Measurements from ENCODE around the gene VWA2. TPM values are rescaled to one million over a fixed set of nuclear protein-coding genes. Genes with fewer than 3 reads are reported as not detected.

The VWA2 gene
- total RNA-seq, 1 donor from 2014 or later, result 2.2 TPM

DNA sequence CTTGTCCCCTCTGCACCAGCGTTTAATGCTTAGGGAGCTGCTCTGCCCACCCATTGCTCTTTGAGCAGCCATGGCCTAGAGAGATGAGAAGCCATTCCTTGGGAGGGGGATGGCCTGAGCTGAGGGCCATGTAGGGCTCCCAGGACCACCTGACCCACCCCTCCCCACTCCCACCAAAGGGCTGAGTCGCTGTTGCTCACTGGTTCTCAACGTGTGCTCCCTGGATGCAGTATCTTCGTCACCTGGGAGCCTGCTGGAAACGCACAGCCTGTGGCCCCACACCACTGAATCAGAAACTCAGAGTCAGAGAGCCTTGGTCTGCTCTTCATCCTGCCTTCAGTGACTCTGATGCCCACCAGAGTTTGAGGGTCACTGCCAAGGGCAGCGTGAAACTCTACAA, 37.0 kb downstream of the VWA2 start:
- H3K36me3 ChIP-seq (ENCODE audit: control insufficient read depth, insufficient read depth, low read length), result no peaks in the 10 kb centered on the region
- no peak for TF ChIP-seq CTCF (IDR thresholded peaks at IDR 0.05; ENCODE audit: insufficient read depth, low read length, poor library complexity, severe bottlenecking)
- no peak overlapping the region for H3K4me3 ChIP-seq (ENCODE audit: low read depth, low read length)
- peaks cover 5% of the 10 kb centered on the region for H3K27me3 ChIP-seq (ENCODE audit: control insufficient read depth, insufficient read depth, low read length)
- no peak for DNase-seq (ENCODE audit: low read depth)

GRCh38 chr10:114276671-114277070, 37.6 kb downstream of the VWA2 start:
- H3K27me3 ChIP-seq (ENCODE audit: control insufficient read depth, insufficient read depth, low read length), result peaks cover 5% of the 10 kb centered on the region
- DNase-seq (ENCODE audit: low read depth), result no peak
- no peak overlapping the region for H3K4me3 ChIP-seq (ENCODE audit: low read depth, low read length)
- TF ChIP-seq CTCF (IDR thresholded peaks at IDR 0.05; ENCODE audit: insufficient read depth, low read length, poor library complexity, severe bottlenecking), result no peak
- no peaks in the 10 kb centered on the region for H3K36me3 ChIP-seq (ENCODE audit: control insufficient read depth, insufficient read depth, low read length)

- no peak for DNase-seq (ENCODE audit: low read depth)
- Histone ChIP-seq H3K36me3 (ENCODE audit: control insufficient read depth, insufficient read depth, low read length) (no peaks in the 10 kb centered on the region), H3K4me3 (ENCODE audit: low read depth, low read length) (no peak overlapping the region), H3K27me3 (ENCODE audit: control insufficient read depth, insufficient read depth, low read length) (peaks cover 5% of the 10 kb centered on the region)
- TF ChIP-seq CTCF (IDR thresholded peaks at IDR 0.05; ENCODE audit: insufficient read depth, low read length, poor library complexity, severe bottlenecking), result no peak
Observed at GRCh38 chr10:114278140-114278883, 39.3 kb downstream of the VWA2 start.

DNA sequence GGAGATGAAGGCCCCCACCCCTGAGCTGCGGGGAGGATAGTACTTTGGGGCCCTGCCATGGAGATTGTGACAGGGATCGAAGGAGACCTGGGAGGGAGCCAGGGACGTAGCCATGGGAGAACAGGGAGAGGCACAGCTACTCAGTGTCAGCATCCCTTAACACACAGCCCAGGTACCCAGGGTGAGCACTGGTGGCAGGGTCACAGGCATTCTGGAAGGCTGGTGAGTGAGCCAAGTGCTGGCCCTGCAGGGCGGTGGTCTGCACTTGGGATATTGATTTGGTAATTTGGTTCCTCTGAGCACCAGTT, 39.8 kb downstream of the VWA2 start:
- DNase-seq (ENCODE audit: low read depth), result no peak
- Histone ChIP-seq H3K4me3 (ENCODE audit: low read depth, low read length) (no peak overlapping the region), H3K27me3 (ENCODE audit: control insufficient read depth, insufficient read depth, low read length) (peaks cover 5% of the 10 kb centered on the region), H3K36me3 (ENCODE audit: control insufficient read depth, insufficient read depth, low read length) (no peaks in the 10 kb centered on the region)
- no peak for TF ChIP-seq CTCF (IDR thresholded peaks at IDR 0.05; ENCODE audit: insufficient read depth, low read length, poor library complexity, severe bottlenecking)

- Histone ChIP-seq H3K27me3 (ENCODE audit: control insufficient read depth, insufficient read depth, low read length) (peaks cover 5% of the 10 kb centered on the region), H3K4me3 (ENCODE audit: low read depth, low read length) (no peak overlapping the region), H3K36me3 (ENCODE audit: control insufficient read depth, insufficient read depth, low read length) (no peaks in the 10 kb centered on the region)
- no peak for DNase-seq (ENCODE audit: low read depth)
- TF ChIP-seq CTCF (IDR thresholded peaks at IDR 0.05; ENCODE audit: insufficient read depth, low read length, poor library complexity, severe bottlenecking), result no peak
Observed at GRCh38 chr10:114279289-114279688, 40.2 kb downstream of the VWA2 start.
